HCT116 (cell line): Measurements from ENCODE around the gene SEC22A. TPM values are rescaled to one million over a fixed set of nuclear protein-coding genes. Genes with fewer than 3 reads are reported as not detected.

Experiments
- ATAC-seq: fragments of 200-7000 bp; cut with Tn5 transposase; 2 replicates; pipeline ENCODE4 v1.9.1; 2020; ENCODE audit warnings: mild to moderate bottlenecking, moderate library complexity
- BruUV-seq: library from RNA; stranded (reverse); fragments of 400-500 nt; replicated peaks from 2 replicates; lab custom pipeline; 2021; lab: Mats Ljungman, UMichigan
- CTCF ChIA-PET: fragments of 300-600 bp; sonication (Branson Sonifier 250); formaldehyde crosslinking; loops from one replicate; lab custom pipeline; 2021; ENCODE audit warnings: antibody characterized with exemption; lab: Charles Lee
- POLR2A ChIA-PET: fragments of 300-600, 350-600 bp; sonication (Branson Sonifier 250); formaldehyde crosslinking; loops from one replicate; lab custom pipeline; 2021; ENCODE audit warnings: antibody characterized with exemption; lab: Charles Lee
- RAD21 ChIA-PET, 2 experiments: fragments of 300-600 bp; sonication (Branson Sonifier 250); formaldehyde crosslinking; loops; one replicate each; lab custom pipeline; 2023; ENCODE audit warnings: low total read pairs in 2 of 2; ENCODE audit not compliant: uncharacterized antibody in 2 of 2, unreplicated experiment in 2 of 2, low non-redundant PET in 1 of 2; lab: Charles Lee
- DNase-seq: peaks from one replicate; pipeline ENCODE4 v3.0.0-alpha.2; 2010; ENCODE audit warnings: low read depth, low spot score
- H2AFZ ChIP-seq: fragments of 200-600 bp; shearing (Covaris generic), sonication (generic); 2 replicates; pipeline ENCODE4 v1.6.1; 2017; ENCODE audit warnings: low read depth, mixed run types, mixed read lengths, antibody characterized with exemption, low read length; ENCODE audit not compliant: poor library complexity, severe bottlenecking
- H3K27ac ChIP-seq: 2 replicates; pipeline ENCODE4 v1.5.1; 2012; ENCODE audit warnings: low read depth, low read length
- H3K27me3 ChIP-seq: fragments of 200-600 bp; sonication (generic); 2 replicates; pipeline ENCODE4 v1.6.1; 2016; ENCODE audit warnings: mixed run types, low read length, mixed read lengths; ENCODE audit not compliant: insufficient read depth
- H3K36me3 ChIP-seq, 2 experiments: fragments of 200-500 bp in 1 of 2; fragments of 200-600 bp in 1 of 2; sonication (Bioruptor generic) in 1 of 2; sonication (generic) in 1 of 2; 2 replicates each; pipeline versions ENCODE4 v1.5.1 to v1.6.1; 2014 to 2016; ENCODE audit warnings: low read length in 2 of 2, inconsistent platforms in 1 of 2, mixed read lengths in 1 of 2, mixed run types in 1 of 2; ENCODE audit not compliant: insufficient read depth in 2 of 2, control insufficient read depth in 1 of 2
- H3K4me1 ChIP-seq, 2 experiments: fragments of 200-600 bp in 1 of 2; sonication (generic) in 1 of 2; 2 replicates each; pipeline versions ENCODE4 v1.5.1 to v1.6.1; 2012 to 2017; ENCODE audit warnings: low read length in 2 of 2, inconsistent platforms in 1 of 2, mild to moderate bottlenecking in 1 of 2, mixed read lengths in 1 of 2, mixed run types in 1 of 2, moderate library complexity in 1 of 2; ENCODE audit not compliant: insufficient read depth in 2 of 2, control insufficient read depth in 1 of 2
- H3K4me2 ChIP-seq: fragments of 200-600 bp; sonication (generic); 2 replicates; pipeline ENCODE4 v1.6.1; 2017; ENCODE audit warnings: mixed run types, low read length, mixed read lengths
- H3K4me3 ChIP-seq, 2 experiments: fragments of 200-600 bp in 1 of 2; sonication (generic) in 1 of 2; replicated peaks in 1 of 2; 2 replicates each; pipeline ENCODE4 v1.5.1; 2011 to 2016; ENCODE audit warnings: low read length in 2 of 2, control low read depth in 1 of 2, low read depth in 1 of 2, mild to moderate bottlenecking in 1 of 2, mixed read lengths in 1 of 2, mixed run types in 1 of 2
- H3K79me2 ChIP-seq: fragments of 200-600 bp; sonication (generic); 2 replicates; pipeline ENCODE4 v1.6.1; 2017; ENCODE audit warnings: mild to moderate bottlenecking, mixed run types, low read length, moderate library complexity, mixed read lengths; ENCODE audit not compliant: insufficient read depth
- H3K9ac ChIP-seq: fragments of 200-600 bp; sonication (generic); 2 replicates; pipeline ENCODE4 v1.6.1; 2016; ENCODE audit warnings: low read length, mixed read lengths
- H3K9me2 ChIP-seq: fragments of 200-600 bp; sonication (generic), shearing (Covaris generic); 2 replicates; pipeline ENCODE4 v1.6.1; 2017; ENCODE audit warnings: mixed run types, mild to moderate bottlenecking, moderate library complexity; ENCODE audit not compliant: insufficient read depth
- H3K9me3 ChIP-seq, 2 experiments: fragments of 200-500 bp in 1 of 2; fragments of 200-600 bp in 1 of 2; sonication (Bioruptor generic) in 1 of 2; sonication (generic) in 1 of 2; 2 replicates each; pipeline ENCODE4 v1.6.1; 2014 to 2017; ENCODE audit warnings: low read length in 2 of 2, mixed read lengths in 2 of 2, inconsistent platforms in 1 of 2, low read depth in 1 of 2, mild to moderate bottlenecking in 1 of 2, mixed run types in 1 of 2, moderate library complexity in 1 of 2; ENCODE audit not compliant: control insufficient read depth in 1 of 2, insufficient read depth in 1 of 2
- H4K20me1 ChIP-seq: fragments of 200-600 bp; sonication (generic), shearing (Covaris generic); 2 replicates; pipeline ENCODE4 v1.6.1; 2017; ENCODE audit warnings: mixed run types, mild to moderate bottlenecking, moderate library complexity; ENCODE audit not compliant: insufficient read depth
- CBX3 ChIP-seq: IDR thresholded peaks from 2 replicates; pipeline ENCODE4 v1.6.1; 2012; ENCODE audit warnings: low read depth
- EZH2 ChIP-seq: fragments of 200-600 bp; sonication (generic); IDR thresholded peaks from 2 replicates; pipeline ENCODE4 v1.6.1; 2017; ENCODE audit warnings: antibody characterized with exemption, mixed run types
- EZH2phosphoT487 ChIP-seq: fragments of 200-600 bp; IDR thresholded peaks from 2 replicates; pipeline ENCODE4 v1.6.1; 2018; ENCODE audit warnings: antibody characterized with exemption, borderline replicate concordance
- JUND ChIP-seq: IDR thresholded peaks from 2 replicates; pipeline ENCODE4 v1.6.1; 2012
- RAD21 ChIP-seq: IDR thresholded peaks from 2 replicates; pipeline ENCODE4 v1.6.1; 2012; ENCODE audit warnings: low read depth, mild to moderate bottlenecking
- YY1 ChIP-seq: IDR thresholded peaks from 2 replicates; pipeline ENCODE4 v1.6.1; 2011; ENCODE audit warnings: low read length, low read depth, moderate library complexity, mild to moderate bottlenecking; ENCODE audit not compliant: insufficient replicate concordance; ENCODE audit errors: extremely low read depth
- ZFX ChIP-seq: fragments of 450-650 bp; IDR thresholded peaks from 2 replicates; pipeline ENCODE4 v1.6.1; 2017
- intact Hi-C: fragments of 100-400 bp; cut with micrococcal nuclease; formaldehyde crosslinking; loops from 2 replicates; pipeline ENCODE4 v1.10.0; 2022
- total RNA-seq: library from RNA; stranded (reverse); gene quantifications from one replicate; pipeline ENCODE4 v1.2.1, GENCODE V29; 2021; ENCODE audit not compliant: unreplicated experiment
- TF ChIP-seq, protein P1 (sequence below): IDR thresholded peaks from 2 replicates; pipeline ENCODE4 v1.6.1; 2012
- TF ChIP-seq, protein P2 (sequence below), 3 experiments: fragments of 200-600 bp in 1 of 3; sonication (generic) in 1 of 3; IDR thresholded peaks in 2 of 3; conservative IDR thresholded peaks in 1 of 3; 2 replicates each; pipeline ENCODE4 v1.5.1; 2012 to 2017; ENCODE audit warnings: low read depth in 2 of 3, low read length in 2 of 3, antibody characterized with exemption in 1 of 3, borderline replicate concordance in 1 of 3, control low read depth in 1 of 3, mild to moderate bottlenecking in 1 of 3, mixed read lengths in 1 of 3, mixed run types in 1 of 3, moderate library complexity in 1 of 3; ENCODE audit not compliant: insufficient read depth in 1 of 3
- TF ChIP-seq, protein P3 (sequence below): IDR thresholded peaks from 2 replicates; pipeline ENCODE4 v1.6.1; 2012; ENCODE audit warnings: low read depth

The SEC22A gene
- total RNA-seq, 1 experiment from 2014 or later, result 10.6 TPM

- BruUV-seq, result no TSS peak
Observed at GRCh38 chr3:123286308-123287023, 84.7 kb downstream of the SEC22A start.

More at GRCh38 chr3:123286308-123287023, 84.7 kb downstream of the SEC22A start:
- DNase-seq (peak; percentile 31), ATAC-seq (peak; percentile 98)
- H3K4me3 ChIP-seq, result no peak overlapping the region
- TF ChIP-seq, protein P1, sequence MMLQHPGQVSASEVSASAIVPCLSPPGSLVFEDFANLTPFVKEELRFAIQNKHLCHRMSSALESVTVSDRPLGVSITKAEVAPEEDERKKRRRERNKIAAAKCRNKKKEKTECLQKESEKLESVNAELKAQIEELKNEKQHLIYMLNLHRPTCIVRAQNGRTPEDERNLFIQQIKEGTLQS, result no peak
- no peak for TF ChIP-seq ZFX
- peak; percentile 73; the same call in 1 of the 2 replicates for TF ChIP-seq CBX3
- TF ChIP-seq, protein P2, sequence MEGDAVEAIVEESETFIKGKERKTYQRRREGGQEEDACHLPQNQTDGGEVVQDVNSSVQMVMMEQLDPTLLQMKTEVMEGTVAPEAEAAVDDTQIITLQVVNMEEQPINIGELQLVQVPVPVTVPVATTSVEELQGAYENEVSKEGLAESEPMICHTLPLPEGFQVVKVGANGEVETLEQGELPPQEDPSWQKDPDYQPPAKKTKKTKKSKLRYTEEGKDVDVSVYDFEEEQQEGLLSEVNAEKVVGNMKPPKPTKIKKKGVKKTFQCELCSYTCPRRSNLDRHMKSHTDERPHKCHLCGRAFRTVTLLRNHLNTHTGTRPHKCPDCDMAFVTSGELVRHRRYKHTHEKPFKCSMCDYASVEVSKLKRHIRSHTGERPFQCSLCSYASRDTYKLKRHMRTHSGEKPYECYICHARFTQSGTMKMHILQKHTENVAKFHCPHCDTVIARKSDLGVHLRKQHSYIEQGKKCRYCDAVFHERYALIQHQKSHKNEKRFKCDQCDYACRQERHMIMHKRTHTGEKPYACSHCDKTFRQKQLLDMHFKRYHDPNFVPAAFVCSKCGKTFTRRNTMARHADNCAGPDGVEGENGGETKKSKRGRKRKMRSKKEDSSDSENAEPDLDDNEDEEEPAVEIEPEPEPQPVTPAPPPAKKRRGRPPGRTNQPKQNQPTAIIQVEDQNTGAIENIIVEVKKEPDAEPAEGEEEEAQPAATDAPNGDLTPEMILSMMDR (IDR thresholded peaks at IDR 0.05 in 2 of 3, conservative IDR thresholded peaks at IDR 0.05 in 1 of 3; ENCODE audit: borderline replicate concordance in 1 of 3, insufficient read depth in 1 of 3, low read depth in 2 of 3, low read length in 2 of 3), result peak; percentile 60 to 97 (median 88); a peak in 5 of 6 replicates
- no peak for TF ChIP-seq JUND
- peak; percentile 44 for TF ChIP-seq RAD21
- TF ChIP-seq EZH2phosphoT487, result no peak
- peak; percentile 22 for TF ChIP-seq YY1
- TF ChIP-seq EZH2, result no peak
- TF ChIP-seq, protein P3, sequence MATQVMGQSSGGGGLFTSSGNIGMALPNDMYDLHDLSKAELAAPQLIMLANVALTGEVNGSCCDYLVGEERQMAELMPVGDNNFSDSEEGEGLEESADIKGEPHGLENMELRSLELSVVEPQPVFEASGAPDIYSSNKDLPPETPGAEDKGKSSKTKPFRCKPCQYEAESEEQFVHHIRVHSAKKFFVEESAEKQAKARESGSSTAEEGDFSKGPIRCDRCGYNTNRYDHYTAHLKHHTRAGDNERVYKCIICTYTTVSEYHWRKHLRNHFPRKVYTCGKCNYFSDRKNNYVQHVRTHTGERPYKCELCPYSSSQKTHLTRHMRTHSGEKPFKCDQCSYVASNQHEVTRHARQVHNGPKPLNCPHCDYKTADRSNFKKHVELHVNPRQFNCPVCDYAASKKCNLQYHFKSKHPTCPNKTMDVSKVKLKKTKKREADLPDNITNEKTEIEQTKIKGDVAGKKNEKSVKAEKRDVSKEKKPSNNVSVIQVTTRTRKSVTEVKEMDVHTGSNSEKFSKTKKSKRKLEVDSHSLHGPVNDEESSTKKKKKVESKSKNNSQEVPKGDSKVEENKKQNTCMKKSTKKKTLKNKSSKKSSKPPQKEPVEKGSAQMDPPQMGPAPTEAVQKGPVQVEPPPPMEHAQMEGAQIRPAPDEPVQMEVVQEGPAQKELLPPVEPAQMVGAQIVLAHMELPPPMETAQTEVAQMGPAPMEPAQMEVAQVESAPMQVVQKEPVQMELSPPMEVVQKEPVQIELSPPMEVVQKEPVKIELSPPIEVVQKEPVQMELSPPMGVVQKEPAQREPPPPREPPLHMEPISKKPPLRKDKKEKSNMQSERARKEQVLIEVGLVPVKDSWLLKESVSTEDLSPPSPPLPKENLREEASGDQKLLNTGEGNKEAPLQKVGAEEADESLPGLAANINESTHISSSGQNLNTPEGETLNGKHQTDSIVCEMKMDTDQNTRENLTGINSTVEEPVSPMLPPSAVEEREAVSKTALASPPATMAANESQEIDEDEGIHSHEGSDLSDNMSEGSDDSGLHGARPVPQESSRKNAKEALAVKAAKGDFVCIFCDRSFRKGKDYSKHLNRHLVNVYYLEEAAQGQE, result peak; percentile 99
- H3K9me3 ChIP-seq, result no peaks in the 10 kb centered on the region
- no peaks in the 10 kb centered on the region for H4K20me1 ChIP-seq
- ChIA-PET POLR2A (no interaction called here), RAD21 (no interaction called here), CTCF (interaction anchor here (1.0 to 1.2 kb wide), 2 partner anchors 11 to 203 kb away, joined by 3 to 4 read pairs; no protein-coding TSS in a partner anchor)
- no peaks in the 10 kb centered on the region for H3K4me1 ChIP-seq
- no peak overlapping the region for H3K27ac ChIP-seq
- H3K9me2 ChIP-seq, result no peaks in the 10 kb centered on the region
- H2AFZ ChIP-seq, result no peak overlapping the region
- intact Hi-C loops, result no loop called here
- H3K4me2 ChIP-seq, result no peak overlapping the region
- no peaks in the 10 kb centered on the region for H3K36me3 ChIP-seq
- H3K79me2 ChIP-seq, result no peaks in the 10 kb centered on the region
- H3K27me3 ChIP-seq, result peaks cover 3% of the 10 kb centered on the region; the same call in 1 of the 2 replicates
- no peak overlapping the region for H3K9ac ChIP-seq
